ENCODE results near the gene DTD2.

DTD2 gene

GRCh38 chr14:31405106-31405505 is 52.2 kb downstream of the DTD2 start:
- no peak for DNase-seq

GRCh38 chr14:31403707-31404106 is 53.6 kb downstream of the DTD2 start:
- DNase-seq = no peak

GRCh38 chr14:31402764-31403439 is 54.4 kb downstream of the DTD2 start:
- DNase-seq = no peak

GRCh38 chr14:31401369-31401932 is 55.9 kb downstream of the DTD2 start:
- no peak for DNase-seq

- no peak for DNase-seq
These were observed 57.2 kb downstream of the DTD2 start for GRCh38 chr14:31400031-31400638.
